CD4-positive, alpha-beta memory T cell (primary cell): Measurements from ENCODE around the gene C6orf136. TPM values are rescaled to one million over a fixed set of nuclear protein-coding genes. Genes with fewer than 3 reads are reported as not detected.
"Not testable (repeated sequence)": the region's sequence is repeated elsewhere in the genome, so short reads cannot be mapped to it uniquely, and the experiment has no call there.

ENCODE experiments used
- CTCF ChIA-PET: fragments of 350-600 bp; sonication (Branson Sonifier 250); formaldehyde crosslinking; loops from one replicate; lab custom pipeline; 2021; ENCODE audit warnings: inconsistent platforms; ENCODE audit not compliant: partially characterized antibody; lab: Charles Lee
- POLR2A ChIA-PET: fragments of 350-600 bp; sonication (Branson Sonifier 250); formaldehyde crosslinking; loops from one replicate; lab custom pipeline; 2021; ENCODE audit not compliant: partially characterized antibody; lab: Charles Lee
- DNase-seq, 5 donors: peaks; one replicate each; pipeline versions ENCODE4 v3.0.0 to v3.0.0-alpha.2; 2020 to 2022; ENCODE audit warnings: mixed read lengths in 1 of 5
- H3K27ac ChIP-seq: one replicate; pipeline ENCODE4 v1.7.0; 2013; ENCODE audit warnings: low read depth, low read length
- H3K27me3 ChIP-seq: 2 replicates; pipeline ENCODE4 v1.7.0; 2013; ENCODE audit warnings: mild to moderate bottlenecking, low read length, moderate library complexity; ENCODE audit not compliant: insufficient read depth
- H3K36me3 ChIP-seq: 2 replicates; pipeline ENCODE4 v1.7.0; 2013; ENCODE audit warnings: mild to moderate bottlenecking, low read length, moderate library complexity; ENCODE audit not compliant: insufficient read depth
- H3K4me1 ChIP-seq: 2 replicates; pipeline ENCODE4 v1.7.0; 2013; ENCODE audit warnings: mild to moderate bottlenecking, low read length, moderate library complexity; ENCODE audit not compliant: insufficient read depth
- H3K4me3 ChIP-seq, 2 donors: one replicate each; pipeline ENCODE4 v1.7.0; 2013; ENCODE audit warnings: low read length in 2 of 2, mild to moderate bottlenecking in 1 of 2
- H3K9me3 ChIP-seq, 2 donors: one replicate each; pipeline ENCODE4 v1.7.0; 2013; ENCODE audit warnings: low read length in 2 of 2, control low read depth in 1 of 2; ENCODE audit not compliant: control insufficient read depth in 1 of 2
- H3K27ac Mint-ChIP-seq, 7 donors: one replicate each; pipeline ENCODE4 v1.8.0; 2020 to 2021; ENCODE audit warnings: mixed read lengths in 7 of 7, mild to moderate bottlenecking in 6 of 7, inconsistent platforms in 3 of 7, moderate library complexity in 3 of 7
- H3K27me3 Mint-ChIP-seq, 2 donors: one replicate each; pipeline ENCODE4 v1.8.0; 2020 to 2021; ENCODE audit warnings: mixed read lengths in 2 of 2
- H3K36me3 Mint-ChIP-seq, 2 donors: one replicate each; pipeline ENCODE4 v1.8.0; 2020 to 2021; ENCODE audit warnings: mixed read lengths in 2 of 2, inconsistent platforms in 1 of 2, mild to moderate bottlenecking in 1 of 2
- H3K4me1 Mint-ChIP-seq, 4 donors: one replicate each; pipeline ENCODE4 v1.8.0; 2020 to 2021; ENCODE audit warnings: mixed read lengths in 4 of 4, mild to moderate bottlenecking in 1 of 4
- H3K4me3 Mint-ChIP-seq, 8 donors: one replicate each; pipeline ENCODE4 v1.8.0; 2020 to 2021; ENCODE audit warnings: mixed read lengths in 8 of 8, mild to moderate bottlenecking in 7 of 8, moderate library complexity in 6 of 8, inconsistent platforms in 3 of 8
- H3K9me3 Mint-ChIP-seq, 8 donors: one replicate each; pipeline ENCODE4 v1.8.0; 2020 to 2021; ENCODE audit warnings: mixed read lengths in 8 of 8, mild to moderate bottlenecking in 5 of 8, inconsistent platforms in 3 of 8, moderate library complexity in 1 of 8
- intact Hi-C: fragments of 100-400 bp; cut with micrococcal nuclease; formaldehyde crosslinking; loops from one replicate; pipeline ENCODE4 v1.15.1; 2023
- polyA plus RNA-seq, 2 donors: library from polyadenylated mRNA; unstranded; fragments of 300-500 nt; fragmentation: Illumina TruSeq; gene quantifications; one replicate each; pipeline ENCODE4 v1.2.3, GENCODE V29; 2021
- total RNA-seq, 2 experiments: library from RNA; stranded (reverse); gene quantifications; one replicate each; pipeline ENCODE4 v1.2.3, GENCODE V29; 2021

Gene C6orf136
- 10 to 100 TPM; 29.3 to 35.0 TPM for total RNA-seq
- 10 to 100 TPM in 1 of 2 donors, 1 to 10 TPM in 1; 6.2 to 16.0 TPM for polyA plus RNA-seq

- Mint-ChIP-seq H3K36me3 (peaks cover 11 to 20% of the 10 kb centered on the region in 2 donors), H3K4me1 (peaks cover 17 to 29% (median 22%) of the 10 kb centered on the region in 4 donors), H3K4me3 (peak within 1 kb of the TSS; percentile 85 to 92 (median 89)), H3K27ac (peak within 1 kb of the TSS; percentile 85 to 95 (median 92)), H3K9me3 (no peaks in the 10 kb centered on the region), H3K27me3 (no peaks in the 10 kb centered on the region)
- H3K9me3 ChIP-seq, result no peaks in the 10 kb centered on the region
- peak within 1 kb of the TSS; percentile 74 to 91 for H3K4me3 ChIP-seq
- DNase-seq, result peak; percentile 86 to 94 (median 93)
- intact Hi-C loops, result loop anchor here (1.0 kb wide), 4 partner anchors 20 to 75 kb away; partner anchors contain the start of genes ATAT1, DHX16, MRPS18B and PPP1R10
- H3K36me3 ChIP-seq, result peaks cover 8% of the 10 kb centered on the region
- peaks cover 20% of the 10 kb centered on the region for H3K4me1 ChIP-seq
- ChIA-PET CTCF (interaction anchor here (0.8 to 1.7 kb wide), 5 partner anchors 17 to 164 kb away, joined by 3 to 6 read pairs (median 4); partner anchors contain the start of gene ATAT1), POLR2A (interaction anchor here (1.0 to 5.8 kb wide), 10 partner anchors 19 to 153 kb away, joined by 3 to 58 read pairs (median 4); partner anchors contain the start of genes ATAT1, DHX16, MDC1 and MRPS18B)
- H3K27me3 ChIP-seq, result no peaks in the 10 kb centered on the region
- H3K27ac ChIP-seq, result peak within 1 kb of the TSS; percentile 89
These were observed at the start of gene C6orf136 for GRCh38 chr6:30646450-30647241. Gene C6orf136 (plus strand): TSS chr6:30647133. CDS start chr6:30647232, 99 bp downstream.

GRCh38 chr6:30597315-30598144 is 49.4 kb upstream of the C6orf136 start:
- Mint-ChIP-seq H3K27ac (peak overlapping the region in 6 of 7 donors; percentile 7 to 85 (median 66)), H3K4me1 (peaks cover 5 to 28% (median 9%) of the 10 kb centered on the region in 4 donors), H3K36me3 (peaks cover 9 to 35% of the 10 kb centered on the region in 2 donors)
- not testable (repeated sequence) for H3K4me1 ChIP-seq, H3K4me3 Mint-ChIP-seq, H3K27me3 Mint-ChIP-seq, H3K4me3 ChIP-seq, H3K9me3 ChIP-seq, H3K27ac ChIP-seq, H3K9me3 Mint-ChIP-seq, H3K27me3 ChIP-seq
- DNase-seq, result peak; percentile 72 to 83 (median 75)
- intact Hi-C loops, result loop anchor here (1.0 kb wide), 3 partner anchors 40 to 114 kb away; partner anchors contain the start of gene PRR3
- CTCF ChIA-PET, result interaction anchor here (0.7 to 10.7 kb wide), 39 partner anchors 9 to 316 kb away, joined by 3 to 242 read pairs (median 5); partner anchors contain the start of genes ABCF1, DHX16, MDC1 and MRPS18B
- H3K36me3 ChIP-seq, result peaks cover 28% of the 10 kb centered on the region
- POLR2A ChIA-PET, result interaction anchor here (0.6 to 8.5 kb wide), 22 partner anchors 9 to 147 kb away, joined by 3 to 132 read pairs (median 8); partner anchors contain the start of genes ABCF1, GNL1, HLA-E and MDC1

GRCh38 chr6:30598912-30599624 is 47.9 kb upstream of the C6orf136 start:
- no peaks in the 10 kb centered on the region for H3K9me3 Mint-ChIP-seq
- H3K4me3 Mint-ChIP-seq, result no peak overlapping the region
- Histone ChIP-seq H3K9me3 (no peaks in the 10 kb centered on the region), H3K27me3 (no peaks in the 10 kb centered on the region), H3K27ac (no peak overlapping the region), H3K36me3 (peaks cover 44% of the 10 kb centered on the region), H3K4me1 (no peaks in the 10 kb centered on the region), H3K4me3 (no peak overlapping the region)
- no peak for DNase-seq
- H3K36me3 Mint-ChIP-seq, result peaks cover 21 to 47% of the 10 kb centered on the region in 2 donors
- POLR2A ChIA-PET, result interaction anchor here (0.7 to 8.5 kb wide), 18 partner anchors 7 to 148 kb away, joined by 3 to 132 read pairs (median 12); partner anchors contain the start of genes ABCF1, GNL1, HLA-E and MRPS18B
- intact Hi-C loops, result no loop called here
- CTCF ChIA-PET, result interaction anchor here (0.8 to 10.7 kb wide), 15 partner anchors 7 to 145 kb away, joined by 3 to 242 read pairs (median 12); partner anchors contain the start of gene MDC1
- no peak overlapping the region for H3K27ac Mint-ChIP-seq
- H3K4me1 Mint-ChIP-seq, result peaks cover 9 to 28% (median 17%) of the 10 kb centered on the region in 4 donors
- H3K27me3 Mint-ChIP-seq, result no peaks in the 10 kb centered on the region

- POLR2A ChIA-PET, result interaction anchor here (0.9 to 8.5 kb wide), 13 partner anchors 11 to 131 kb away, joined by 3 to 132 read pairs (median 8); partner anchors contain the start of genes HLA-E, MRPS18B and PPP1R10
- intact Hi-C loops, result no loop called here
- Histone ChIP-seq H3K27ac (no peak overlapping the region), H3K4me1 (no peaks in the 10 kb centered on the region), H3K4me3 (no peak overlapping the region), H3K27me3 (no peaks in the 10 kb centered on the region), H3K9me3 (no peaks in the 10 kb centered on the region), H3K36me3 (peaks cover 45% of the 10 kb centered on the region)
- Mint-ChIP-seq H3K4me1 (peaks cover 9 to 24% (median 18%) of the 10 kb centered on the region in 4 donors), H3K36me3 (peaks cover 25 to 53% of the 10 kb centered on the region in 2 donors), H3K27me3 (no peaks in the 10 kb centered on the region), H3K27ac (no peak overlapping the region), H3K9me3 (no peaks in the 10 kb centered on the region), H3K4me3 (no peak overlapping the region)
- CTCF ChIA-PET, result interaction anchor here (1.3 to 10.7 kb wide), 6 partner anchors 14 to 131 kb away, joined by 6 to 242 read pairs (median 42); no protein-coding TSS in a partner anchor
- no peak for DNase-seq
These were observed 47.2 kb upstream of the C6orf136 start for GRCh38 chr6:30599625-30600324.

- no peak overlapping the region for H3K4me3 ChIP-seq
- H3K4me1 ChIP-seq, result no peaks in the 10 kb centered on the region
- no peaks in the 10 kb centered on the region for H3K27me3 ChIP-seq
- H3K36me3 ChIP-seq, result peaks cover 51% of the 10 kb centered on the region
- H3K9me3 ChIP-seq, result no peaks in the 10 kb centered on the region
- H3K4me3 Mint-ChIP-seq, result no peak overlapping the region
- H3K27ac ChIP-seq, result no peak overlapping the region
- DNase-seq, result no peak
- peaks cover 31 to 55% of the 10 kb centered on the region in 2 donors for H3K36me3 Mint-ChIP-seq
- H3K4me1 Mint-ChIP-seq, result peaks cover 7 to 26% (median 17%) of the 10 kb centered on the region in 4 donors
- ChIA-PET POLR2A (interaction anchor here (0.6 to 8.5 kb wide), 13 partner anchors 8 to 219 kb away, joined by 3 to 132 read pairs (median 6); partner anchors contain the start of genes MRPS18B and PPP1R10), CTCF (interaction anchor here (2.1 to 10.7 kb wide), 4 partner anchors 15 to 130 kb away, joined by 8 to 242 read pairs (median 144); no protein-coding TSS in a partner anchor)
- H3K9me3 Mint-ChIP-seq, result no peaks in the 10 kb centered on the region
- peak overlapping the region in 2 of 7 donors; percentile 41 to 64 for H3K27ac Mint-ChIP-seq
- no peaks in the 10 kb centered on the region for H3K27me3 Mint-ChIP-seq
- intact Hi-C loops, result no loop called here
These were observed 46.4 kb upstream of the C6orf136 start for GRCh38 chr6:30600451-30600961.
